HG02678 (cell line): ENCODE data around the gene ELAVL3.
"Not testable (repeated sequence)": the region's sequence is repeated elsewhere in the genome, so short reads cannot be mapped to it uniquely, and the experiment has no call there.

Source experiments
- ATAC-seq: cut with Tn5 transposase; IDR thresholded peaks from one replicate; pipeline ENCODE4 v1.9.1; 2021; ENCODE audit warnings: mild to moderate bottlenecking, moderate library complexity; ENCODE audit not compliant: unreplicated experiment

Gene ELAVL3

DNA sequence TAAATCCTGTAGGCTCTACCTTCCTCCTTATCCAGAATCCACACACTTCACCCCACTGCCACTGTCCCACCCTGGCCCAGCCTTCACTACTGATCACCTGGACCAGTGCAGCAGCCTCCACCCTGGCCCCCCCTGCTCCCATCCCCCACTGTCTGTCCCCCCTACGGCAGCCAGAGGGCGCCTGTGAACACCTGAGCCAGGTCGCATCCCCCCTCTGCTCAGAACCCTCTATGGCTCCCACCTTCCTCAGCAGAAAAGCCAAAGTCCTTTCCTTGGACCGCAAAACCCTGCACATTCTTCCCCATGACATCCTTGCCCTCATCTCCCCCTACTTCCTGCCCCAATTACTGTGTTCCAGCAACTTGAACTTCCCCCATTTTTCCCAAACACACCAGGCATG lies 20.6 kb downstream of the ELAVL3 start:
- no peak for ATAC-seq

GRCh38 chr19:11458912-11459311 lies 21.9 kb downstream of the ELAVL3 start:
- ATAC-seq = not testable (repeated sequence)

DNA sequence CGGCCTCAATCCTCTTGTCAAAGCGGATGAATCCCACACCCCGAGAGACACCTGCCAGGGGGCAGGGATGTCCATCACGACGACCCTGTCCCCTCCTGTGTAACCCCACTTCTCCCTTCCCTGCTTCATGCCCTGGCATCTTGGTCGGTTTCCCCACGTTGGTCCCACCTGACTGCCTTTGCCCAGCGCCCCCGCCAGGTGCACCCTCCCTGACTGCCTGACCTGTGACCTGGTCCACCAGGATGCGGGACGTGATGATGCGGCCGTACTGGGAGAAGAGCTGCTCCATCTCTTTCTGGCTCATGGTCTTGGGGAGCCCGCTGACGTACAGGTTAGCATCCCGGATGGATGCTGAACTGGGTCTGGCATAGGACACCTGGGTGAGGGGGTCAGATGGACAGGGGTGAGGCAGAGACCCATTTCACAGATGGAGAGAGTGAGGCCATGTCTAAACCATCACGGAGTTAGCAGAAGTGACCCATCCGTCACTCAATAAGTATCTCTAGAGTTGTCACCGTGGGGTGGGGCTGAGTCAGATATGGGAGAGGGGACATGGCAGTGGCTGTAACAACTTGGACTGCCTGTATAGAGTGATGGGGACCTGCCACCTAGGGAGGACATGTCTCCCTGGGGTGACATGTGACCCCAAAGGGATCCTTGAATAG lies 22.5 kb downstream of the ELAVL3 start:
- ATAC-seq = no peak

- ATAC-seq = no peak
These were observed 23.0 kb downstream of the ELAVL3 start for GRCh38 chr19:11457831-11458230.

- ATAC-seq = no peak
These were observed 23.7 kb downstream of the ELAVL3 start for GRCh38 chr19:11457115-11457514.

- no peak for ATAC-seq
These were observed 24.2 kb downstream of the ELAVL3 start for GRCh38 chr19:11456659-11457058.

DNA sequence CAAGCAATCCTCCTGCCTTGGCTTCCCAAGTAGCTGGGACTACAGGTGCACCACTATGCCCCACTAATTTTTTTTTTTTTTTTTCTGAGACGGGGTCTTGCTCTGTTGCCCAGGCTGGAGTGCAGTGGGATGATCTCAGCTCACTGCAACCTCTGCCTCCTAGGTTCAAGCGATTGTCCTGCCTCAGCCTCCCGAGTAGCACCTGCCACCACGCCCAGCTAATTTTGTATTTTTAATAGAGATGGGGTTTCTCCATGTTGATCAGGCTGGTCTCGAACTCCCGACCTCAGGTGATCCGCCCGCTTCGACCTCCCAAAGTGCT lies 25.7 kb downstream of the ELAVL3 start:
- ATAC-seq = not testable (repeated sequence)

DNA sequence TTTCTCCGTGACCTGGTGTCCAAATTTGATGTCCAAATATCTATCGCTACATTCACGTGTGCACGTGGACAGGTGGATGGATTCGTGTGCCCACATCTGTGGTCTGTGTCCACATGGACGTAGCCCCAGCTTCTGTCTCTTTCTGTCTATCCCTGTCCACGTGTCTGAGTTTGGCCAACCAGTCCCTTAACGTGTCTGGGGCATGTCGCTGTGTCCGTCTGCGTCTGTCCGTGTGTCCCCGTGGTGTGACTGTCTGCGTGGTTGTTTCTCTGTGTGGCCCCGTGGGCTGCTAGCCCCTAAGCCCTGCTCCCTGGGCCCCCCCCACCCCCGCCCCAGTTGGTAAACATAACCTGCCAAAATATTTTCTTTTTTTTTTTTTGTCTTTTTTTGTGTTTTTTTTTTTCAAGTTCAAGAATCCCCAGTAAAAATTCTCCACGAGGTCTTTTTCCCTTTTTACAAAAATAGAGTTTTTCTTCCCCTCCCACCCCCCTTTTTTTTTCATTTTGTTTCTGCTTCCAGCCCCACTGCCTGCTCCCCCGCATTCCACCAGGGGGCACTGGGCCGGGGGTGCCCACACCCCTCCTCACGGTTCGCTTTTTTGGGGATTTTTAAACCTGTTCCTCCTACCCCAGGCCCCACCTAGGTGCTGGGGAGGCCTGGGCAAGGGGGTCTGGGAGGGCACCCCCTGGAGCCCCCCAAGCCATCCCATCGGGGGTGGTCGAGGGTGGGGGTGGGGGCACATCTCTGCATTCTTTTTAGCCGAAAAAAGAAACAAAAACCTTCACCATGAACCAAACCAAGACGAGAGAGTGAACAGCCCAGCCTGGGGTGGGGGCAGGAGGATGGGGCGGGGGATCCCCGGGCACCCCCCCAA lies 27.1 kb downstream of the ELAVL3 start:
- no peak for ATAC-seq

DNA sequence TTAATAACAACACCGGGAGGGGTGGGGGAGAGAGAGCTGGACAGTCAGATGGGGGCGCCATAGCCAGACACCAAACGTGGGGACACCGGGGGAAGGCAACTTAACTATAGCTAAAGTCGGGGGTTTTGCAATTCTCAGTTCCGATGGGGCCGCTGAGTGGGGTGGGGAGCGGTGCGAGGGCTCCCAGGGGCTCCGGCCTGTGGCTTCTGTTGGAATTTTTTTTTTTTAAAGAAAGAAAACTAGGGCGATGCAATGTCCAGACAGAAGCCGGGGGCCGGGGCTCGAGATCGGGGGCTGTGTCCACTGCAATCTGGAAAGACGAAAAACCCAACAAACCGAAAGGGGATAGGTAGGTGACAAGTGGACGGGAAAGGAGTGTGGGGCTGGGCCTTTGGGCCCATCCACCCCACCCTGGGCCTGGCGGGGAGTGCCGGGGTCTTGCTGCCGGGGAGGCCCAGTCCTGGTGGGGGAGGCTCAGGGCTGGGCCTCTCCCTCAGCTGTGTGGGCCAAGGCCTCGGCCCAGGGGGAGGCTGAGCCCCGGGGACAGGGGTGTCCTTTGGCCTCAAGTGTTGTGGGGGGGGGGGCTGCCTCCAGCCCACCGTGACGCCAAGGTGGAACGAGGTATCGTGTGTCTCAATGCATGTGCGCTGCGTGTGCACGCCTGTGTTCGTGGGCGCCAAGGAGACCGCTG lies 28.1 kb downstream of the ELAVL3 start:
- no peak for ATAC-seq

- no peak for ATAC-seq
These were observed 28.8 kb downstream of the ELAVL3 start for GRCh38 chr19:11451871-11452619.

GRCh38 chr19:11451327-11451870 lies 29.4 kb downstream of the ELAVL3 start:
- no peak for ATAC-seq

GRCh38 chr19:11450570-11451326 lies 30.1 kb downstream of the ELAVL3 start:
- ATAC-seq = no peak

- ATAC-seq = no peak
These were observed 31.8 kb downstream of the ELAVL3 start for GRCh38 chr19:11448923-11449554.

- no peak for ATAC-seq
These were observed 32.4 kb downstream of the ELAVL3 start for GRCh38 chr19:11448410-11448809.

DNA sequence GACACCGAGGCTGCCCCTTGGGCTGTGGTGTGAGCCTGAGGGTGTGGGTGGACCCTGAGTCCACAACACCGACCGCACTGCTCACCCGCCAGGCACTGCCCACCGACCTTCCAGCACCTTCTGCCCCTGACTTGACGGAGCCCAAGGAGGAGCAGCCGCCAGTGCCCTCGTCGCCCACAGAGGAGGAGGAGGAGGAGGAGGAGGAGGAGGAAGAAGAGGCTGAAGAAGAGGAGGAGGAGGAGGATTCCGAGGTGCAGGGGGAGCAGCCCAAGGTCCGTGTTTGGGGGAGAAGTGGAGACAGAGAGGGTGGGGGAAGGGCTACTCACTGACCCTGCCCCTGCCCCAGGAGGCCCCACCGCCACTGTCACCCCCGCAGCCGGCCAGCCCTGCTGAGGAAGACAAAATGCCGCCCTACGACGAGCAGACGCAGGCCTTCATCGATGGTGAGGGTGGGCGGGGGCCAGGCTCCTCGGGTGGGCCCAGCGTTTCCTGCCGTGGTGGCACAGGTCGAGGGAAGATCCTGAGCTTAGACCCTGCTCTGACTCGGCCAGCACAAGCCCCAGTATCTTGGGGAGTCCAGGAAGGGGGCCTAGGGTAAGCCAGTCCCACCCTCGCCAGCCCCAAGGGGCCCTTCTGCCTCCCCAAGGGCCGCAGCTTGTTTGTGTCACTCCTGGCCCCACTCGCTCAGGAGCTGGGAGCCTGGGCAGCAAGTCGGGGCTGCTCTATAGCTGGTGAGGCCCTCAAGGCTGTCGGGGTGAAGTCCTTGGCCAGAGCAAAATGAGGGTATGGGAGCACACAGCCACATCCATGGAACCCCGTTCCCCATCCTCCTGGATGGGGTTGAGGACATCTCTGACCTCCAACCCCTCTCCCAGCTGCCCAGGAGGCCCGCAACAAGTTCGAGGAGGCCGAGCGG lies 33.2 kb downstream of the ELAVL3 start:
- ATAC-seq = no peak

DNA sequence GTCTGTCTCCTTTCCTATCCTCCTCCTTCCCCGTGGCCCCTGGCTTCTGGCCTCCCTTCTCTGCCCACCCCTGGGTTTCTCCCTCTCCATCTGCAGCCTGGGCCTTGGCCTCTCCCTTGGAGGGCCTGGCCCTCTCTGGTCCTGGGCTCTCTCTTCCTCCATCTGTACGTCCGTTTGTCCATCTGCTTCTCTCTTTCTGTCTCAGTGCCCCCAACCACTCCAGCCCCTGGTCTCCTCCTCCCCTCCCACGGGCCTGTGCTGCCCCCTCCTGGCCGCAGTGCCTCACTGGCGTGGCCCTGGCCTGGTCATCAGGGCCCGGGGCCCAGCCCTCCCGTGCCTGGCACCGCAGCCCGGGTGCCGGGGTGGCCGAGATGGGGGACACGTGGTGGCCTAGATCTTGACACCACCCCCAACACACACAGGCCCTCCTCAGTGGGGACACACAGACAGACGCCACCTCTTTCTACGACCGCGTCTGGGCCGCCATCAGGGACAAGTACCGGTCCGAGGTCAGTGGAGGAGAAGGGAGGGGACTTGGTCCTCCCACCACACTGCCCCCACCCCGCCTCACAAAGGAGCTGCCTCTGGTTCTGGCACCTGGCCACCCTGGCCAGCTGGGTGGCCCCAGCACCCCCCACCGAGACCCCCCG lies 34.1 kb downstream of the ELAVL3 start:
- ATAC-seq = no peak

- no peak for ATAC-seq
These were observed 34.6 kb downstream of the ELAVL3 start for GRCh38 chr19:11446271-11446651.

GRCh38 chr19:11445141-11445540 lies 35.7 kb downstream of the ELAVL3 start:
- no peak for ATAC-seq
